Measurements from ENCODE around the gene OFD1.

GRCh38 chrX:13752141-13752540, 17.6 kb downstream of the OFD1 start:
- TF ChIP-seq GATA2 (IDR thresholded peaks at IDR 0.05; ENCODE audit: low read depth, low read length), result no peak
- no peak for TF ChIP-seq GATA3 (IDR thresholded peaks at IDR 0.05; ENCODE audit: low read depth, low read length)
